Measurements from ENCODE around the gene RAB1B.
"Not testable (repeated sequence)": the region's sequence is repeated elsewhere in the genome, so short reads cannot be mapped to it uniquely, and the experiment has no call there.

The RAB1B gene

GRCh38 chr11:66310324-66310723 lies 41.9 kb downstream of the RAB1B start:
- Histone ChIP-seq H3K4me3 (ENCODE audit: low read length in 2 of 2) (no peak overlapping the region), H3K27ac (ENCODE audit: low read length) (no peak overlapping the region), H3K27me3 (ENCODE audit: control insufficient read depth in 1 of 2, insufficient read depth in 2 of 2, low read length in 2 of 2) (no peaks in the 10 kb centered on the region), H3K36me3 (ENCODE audit: control insufficient read depth in 2 of 2, insufficient read depth in 2 of 2, low read length in 2 of 2) (no peaks in the 10 kb centered on the region), H3K9ac (ENCODE audit: low read length in 2 of 2) (no peak overlapping the region), H3K4me1 (ENCODE audit: control insufficient read depth, insufficient read depth, low read length) (peaks cover 27% of the 10 kb centered on the region), H3K9me3 (ENCODE audit: control insufficient read depth in 2 of 2, low read length in 2 of 2) (no peaks in the 10 kb centered on the region)

- not testable (repeated sequence) for H3K36me3 ChIP-seq (ENCODE audit: control insufficient read depth in 2 of 2, insufficient read depth in 2 of 2, low read length in 2 of 2); H3K9ac ChIP-seq (ENCODE audit: low read length in 2 of 2); H3K27ac ChIP-seq (ENCODE audit: low read length); H3K4me3 ChIP-seq (ENCODE audit: low read length in 2 of 2); H3K27me3 ChIP-seq (ENCODE audit: control insufficient read depth in 1 of 2, insufficient read depth in 2 of 2, low read length in 2 of 2); H3K9me3 ChIP-seq (ENCODE audit: control insufficient read depth in 2 of 2, low read length in 2 of 2)
- H3K4me1 ChIP-seq (ENCODE audit: control insufficient read depth, insufficient read depth, low read length), result peaks cover 33% of the 10 kb centered on the region
Observed at GRCh38 chr11:66310803-66311440, 42.5 kb downstream of the RAB1B start.

- H3K36me3 ChIP-seq (ENCODE audit: control insufficient read depth in 2 of 2, insufficient read depth in 2 of 2, low read length in 2 of 2), result no peaks in the 10 kb centered on the region
- peak overlapping the region; percentile 86 for H3K27ac ChIP-seq (ENCODE audit: low read length)
- H3K9ac ChIP-seq (ENCODE audit: low read length in 2 of 2), result peak overlapping the region; percentile 61 to 72
- H3K4me1 ChIP-seq (ENCODE audit: control insufficient read depth, insufficient read depth, low read length), result peaks cover 39% of the 10 kb centered on the region
- H3K4me3 ChIP-seq (ENCODE audit: low read length in 2 of 2), result peak overlapping the region; percentile 83 to 86
- H3K27me3 ChIP-seq (ENCODE audit: control insufficient read depth in 1 of 2, insufficient read depth in 2 of 2, low read length in 2 of 2), result no peaks in the 10 kb centered on the region
- no peaks in the 10 kb centered on the region for H3K9me3 ChIP-seq (ENCODE audit: control insufficient read depth in 2 of 2, low read length in 2 of 2)
Observed at GRCh38 chr11:66311470-66311964, 43.1 kb downstream of the RAB1B start.

- Histone ChIP-seq H3K9me3 (ENCODE audit: control insufficient read depth in 2 of 2, low read length in 2 of 2) (no peaks in the 10 kb centered on the region), H3K4me1 (ENCODE audit: control insufficient read depth, insufficient read depth, low read length) (peaks cover 42% of the 10 kb centered on the region), H3K36me3 (ENCODE audit: control insufficient read depth in 2 of 2, insufficient read depth in 2 of 2, low read length in 2 of 2) (no peaks in the 10 kb centered on the region), H3K4me3 (ENCODE audit: low read length in 2 of 2) (peak overlapping the region; percentile 83 to 86), H3K27ac (ENCODE audit: low read length) (peak overlapping the region; percentile 86), H3K27me3 (ENCODE audit: control insufficient read depth in 1 of 2, insufficient read depth in 2 of 2, low read length in 2 of 2) (no peaks in the 10 kb centered on the region), H3K9ac (ENCODE audit: low read length in 2 of 2) (peak overlapping the region; percentile 61 to 72)
Observed at GRCh38 chr11:66311965-66312548, 43.6 kb downstream of the RAB1B start.

- Histone ChIP-seq H3K36me3 (ENCODE audit: control insufficient read depth in 2 of 2, insufficient read depth in 2 of 2, low read length in 2 of 2) (no peaks in the 10 kb centered on the region), H3K9ac (ENCODE audit: low read length in 2 of 2) (peak overlapping the region; percentile 51 to 65), H3K27me3 (ENCODE audit: control insufficient read depth in 1 of 2, insufficient read depth in 2 of 2, low read length in 2 of 2) (no peaks in the 10 kb centered on the region), H3K27ac (ENCODE audit: low read length) (peak overlapping the region; percentile 91), H3K4me1 (ENCODE audit: control insufficient read depth, insufficient read depth, low read length) (peaks cover 49% of the 10 kb centered on the region), H3K9me3 (ENCODE audit: control insufficient read depth in 2 of 2, low read length in 2 of 2) (no peaks in the 10 kb centered on the region), H3K4me3 (ENCODE audit: low read length in 2 of 2) (peak overlapping the region; percentile 83 to 86)
Observed at GRCh38 chr11:66312549-66313320, 44.3 kb downstream of the RAB1B start.

GRCh38 chr11:66313321-66314185 lies 45.1 kb downstream of the RAB1B start:
- Histone ChIP-seq H3K27me3 (ENCODE audit: control insufficient read depth in 1 of 2, insufficient read depth in 2 of 2, low read length in 2 of 2) (no peaks in the 10 kb centered on the region), H3K9ac (ENCODE audit: low read length in 2 of 2) (peak overlapping the region; percentile 42 to 65), H3K27ac (ENCODE audit: low read length) (peak overlapping the region; percentile 91), H3K36me3 (ENCODE audit: control insufficient read depth in 2 of 2, insufficient read depth in 2 of 2, low read length in 2 of 2) (no peaks in the 10 kb centered on the region), H3K4me3 (ENCODE audit: low read length in 2 of 2) (peak overlapping the region; percentile 57 to 78), H3K9me3 (ENCODE audit: control insufficient read depth in 2 of 2, low read length in 2 of 2) (no peaks in the 10 kb centered on the region), H3K4me1 (ENCODE audit: control insufficient read depth, insufficient read depth, low read length) (peaks cover 56% of the 10 kb centered on the region)

- Histone ChIP-seq H3K27me3 (ENCODE audit: control insufficient read depth in 1 of 2, insufficient read depth in 2 of 2, low read length in 2 of 2) (no peaks in the 10 kb centered on the region), H3K9me3 (ENCODE audit: control insufficient read depth in 2 of 2, low read length in 2 of 2) (no peaks in the 10 kb centered on the region), H3K4me1 (ENCODE audit: control insufficient read depth, insufficient read depth, low read length) (peaks cover 61% of the 10 kb centered on the region), H3K36me3 (ENCODE audit: control insufficient read depth in 2 of 2, insufficient read depth in 2 of 2, low read length in 2 of 2) (no peaks in the 10 kb centered on the region), H3K27ac (ENCODE audit: low read length) (peak overlapping the region; percentile 91), H3K9ac (ENCODE audit: low read length in 2 of 2) (peak overlapping the region; percentile 42 to 65), H3K4me3 (ENCODE audit: low read length in 2 of 2) (peak overlapping the region; percentile 57 to 78)
Observed at GRCh38 chr11:66314186-66314501, 45.7 kb downstream of the RAB1B start.

- H3K4me1 ChIP-seq (ENCODE audit: control insufficient read depth, insufficient read depth, low read length), result peaks cover 61% of the 10 kb centered on the region
- H3K27ac ChIP-seq (ENCODE audit: low read length), result peak overlapping the region; percentile 91
- peak overlapping the region; percentile 9 to 42 for H3K9ac ChIP-seq (ENCODE audit: low read length in 2 of 2)
Observed at GRCh38 chr11:66314561-66315497, 46.4 kb downstream of the RAB1B start.

GRCh38 chr11:66315498-66315885 lies 47.1 kb downstream of the RAB1B start:
- Histone ChIP-seq H3K9ac (ENCODE audit: low read length in 2 of 2) (peak overlapping the region; percentile 57 to 72), H3K27me3 (ENCODE audit: control insufficient read depth in 1 of 2, insufficient read depth in 2 of 2, low read length in 2 of 2) (no peaks in the 10 kb centered on the region), H3K9me3 (ENCODE audit: control insufficient read depth in 2 of 2, low read length in 2 of 2) (no peaks in the 10 kb centered on the region), H3K36me3 (ENCODE audit: control insufficient read depth in 2 of 2, insufficient read depth in 2 of 2, low read length in 2 of 2) (no peaks in the 10 kb centered on the region), H3K4me1 (ENCODE audit: control insufficient read depth, insufficient read depth, low read length) (peaks cover 61% of the 10 kb centered on the region), H3K4me3 (ENCODE audit: low read length in 2 of 2) (peak overlapping the region; percentile 65 to 78), H3K27ac (ENCODE audit: low read length) (no peak overlapping the region)

More at GRCh38 chr11:66314561-66315497, 46.4 kb downstream of the RAB1B start:
- Histone ChIP-seq H3K9me3 (ENCODE audit: control insufficient read depth in 2 of 2, low read length in 2 of 2) (no peaks in the 10 kb centered on the region), H3K27me3 (ENCODE audit: control insufficient read depth in 1 of 2, insufficient read depth in 2 of 2, low read length in 2 of 2) (no peaks in the 10 kb centered on the region), H3K36me3 (ENCODE audit: control insufficient read depth in 2 of 2, insufficient read depth in 2 of 2, low read length in 2 of 2) (no peaks in the 10 kb centered on the region), H3K4me3 (ENCODE audit: low read length in 2 of 2) (peak overlapping the region; percentile 25 to 78)

Data from stomach smooth muscle (tissue), 2 donors.